K562 (cell line): ENCODE measurements around the gene SLC7A6OS. TPM values are rescaled to one million over a fixed set of nuclear protein-coding genes. Genes with fewer than 3 reads are reported as not detected.

ENCODE experiments used
- ATAC-seq: fragments of 200-7000 bp; cut with Tn5 transposase; 3 replicates; pipeline ENCODE4 v1.9.1; 2020; ENCODE audit warnings: moderate library complexity
- BruUV-seq: library from RNA; stranded (reverse); fragments of 400-500 nt; replicated peaks from 2 replicates; lab custom pipeline; 2021; lab: Mats Ljungman, UMichigan
- CTCF ChIA-PET: fragments of 300-600 bp; formaldehyde crosslinking; extraction: SDS; loops from one replicate; lab custom pipeline; 2021; ENCODE audit warnings: low intra/inter-chr PET ratio; lab: Yijun Ruan, JAX
- POLR2A ChIA-PET: fragments of 300-600, 350-650 bp; sonication (Branson Sonifier 250); formaldehyde crosslinking; extraction: SDS; loops from one replicate; lab custom pipeline; 2021; ENCODE audit warnings: antibody characterized with exemption, inconsistent platforms; lab: Yijun Ruan, JAX
- DNase-seq, 4 experiments: peaks; one replicate each; pipeline versions ENCODE4 v3.0.0 to v3.0.0-alpha.2; 2011 to 2018; ENCODE audit warnings: low spot score in 3 of 4, mixed read lengths in 3 of 4; ENCODE audit errors: extremely low read depth in 1 of 4
- FAIRE-seq: peaks from 2 replicates; lab custom pipeline; 2011; peaks lifted over from hg19 to GRCh38; lab: Jason Lieb, UNC
- H2AFZ ChIP-seq: 2 replicates; pipeline ENCODE4 v1.6.0; 2011; ENCODE audit warnings: low read depth, low read length, control low read depth, inconsistent platforms
- H3K27ac ChIP-seq: fragments of 200-600 bp; 3 replicates; pipeline ENCODE4 v1.8.0; 2011; ENCODE audit warnings: low read depth, mild to moderate bottlenecking, control low read depth, inconsistent platforms, low read length, moderate library complexity, mixed read lengths; ENCODE audit errors: extremely low read depth
- H3K27me3 ChIP-seq, 2 experiments: fragments of 300-600 bp in 1 of 2; 2 replicates in 1 of 2; 3 replicates in 1 of 2; pipeline versions ENCODE4 v1.6.0 to v1.8.0; 2011; ENCODE audit warnings: inconsistent platforms in 2 of 2, low read length in 2 of 2, mild to moderate bottlenecking in 1 of 2, mixed read lengths in 1 of 2, moderate library complexity in 1 of 2; ENCODE audit not compliant: control insufficient read depth in 2 of 2, insufficient read depth in 2 of 2
- H3K36me3 ChIP-seq: fragments of 300-600 bp; 3 replicates; pipeline ENCODE4 v1.8.0; 2011; ENCODE audit warnings: mild to moderate bottlenecking, low read length, inconsistent platforms; ENCODE audit not compliant: control insufficient read depth, insufficient read depth
- H3K4me1 ChIP-seq, 2 experiments: fragments of 200-600 bp in 1 of 2; replicated peaks in 1 of 2; 2 replicates in 1 of 2; 3 replicates in 1 of 2; pipeline versions ENCODE4 v1.5.1 to v1.8.0; 2011; ENCODE audit warnings: inconsistent platforms in 2 of 2, low read length in 2 of 2, mild to moderate bottlenecking in 1 of 2, mixed read lengths in 1 of 2, moderate library complexity in 1 of 2; ENCODE audit not compliant: control insufficient read depth in 2 of 2, insufficient read depth in 2 of 2
- H3K4me2 ChIP-seq: 2 replicates; pipeline ENCODE4 v1.6.1; 2011; ENCODE audit warnings: low read length, control low read depth, inconsistent platforms, mixed read lengths; ENCODE audit not compliant: insufficient read depth
- H3K4me3 ChIP-seq: fragments of 200-600 bp; sonication (generic), shearing (Covaris generic); 2 replicates; pipeline ENCODE4 v1.5.1; 2016; ENCODE audit warnings: control low read depth, inconsistent platforms
- H3K79me2 ChIP-seq: fragments of 200-600 bp; 3 replicates; pipeline ENCODE4 v1.8.0; 2011; ENCODE audit warnings: low read length, inconsistent platforms; ENCODE audit not compliant: control insufficient read depth, insufficient read depth
- H3K9ac ChIP-seq, 2 experiments: 2 replicates each; pipeline versions ENCODE4 v1.6.0 to v1.6.1; 2011; ENCODE audit warnings: low read depth in 2 of 2, low read length in 2 of 2, control low read depth in 1 of 2, inconsistent platforms in 1 of 2, mild to moderate bottlenecking in 1 of 2, mixed read lengths in 1 of 2; ENCODE audit not compliant: insufficient read depth in 1 of 2
- H3K9me1 ChIP-seq: one replicate; pipeline ENCODE4 v1.6.0; 2011; ENCODE audit warnings: inconsistent platforms, mild to moderate bottlenecking, low read length, moderate library complexity; ENCODE audit not compliant: control insufficient read depth, insufficient read depth
- H3K9me3 ChIP-seq: replicated peaks from 2 replicates; pipeline ENCODE4 v1.5.1; 2011; ENCODE audit warnings: low read depth, low read length, inconsistent platforms; ENCODE audit not compliant: control insufficient read depth, insufficient read depth
- H4K20me1 ChIP-seq: replicated peaks from 2 replicates; pipeline ENCODE4 v1.6.1; 2011; ENCODE audit warnings: low read length, inconsistent platforms, mixed read lengths; ENCODE audit not compliant: control insufficient read depth, insufficient read depth
- BRF1 ChIP-seq: IDR thresholded peaks from 3 replicates; pipeline ENCODE4 v1.6.1; 2011; ENCODE audit warnings: borderline replicate concordance, mild to moderate bottlenecking; ENCODE audit not compliant: insufficient read length; ENCODE audit errors: extremely low read depth
- CHD2 ChIP-seq: IDR thresholded peaks from 2 replicates; pipeline ENCODE4 v1.6.1; 2011; ENCODE audit warnings: low read depth, low read length
- CREM ChIP-seq: IDR thresholded peaks from 2 replicates; pipeline ENCODE4 v1.6.1; 2014; ENCODE audit warnings: antibody characterized with exemption, low read depth
- E2F5 ChIP-seq: sonication (generic); formaldehyde crosslinking; IDR thresholded peaks from 2 replicates; pipeline ENCODE4 v1.8.0; 2022; ENCODE audit warnings: mild to moderate bottlenecking, missing genetic modification reagents
- E2F8 ChIP-seq: fragments of 450-650 bp; IDR thresholded peaks from 2 replicates; pipeline ENCODE4 v1.7.1; 2018; ENCODE audit warnings: mild to moderate bottlenecking, low read depth; ENCODE audit not compliant: partially characterized antibody
- FOXA3 ChIP-seq, 2 experiments: fragments of 450-650 bp in 1 of 2; sonication (generic) in 1 of 2; formaldehyde crosslinking; IDR thresholded peaks in 1 of 2; conservative IDR thresholded peaks in 1 of 2; 2 replicates each; pipeline versions ENCODE4 v1.4.0 to v1.8.0; 2020 to 2022; ENCODE audit warnings: mild to moderate bottlenecking in 2 of 2, missing genetic modification reagents in 1 of 2
- GTF2E2 ChIP-seq: fragments of 200-800 bp; sonication (Bioruptor generic); IDR thresholded peaks from 2 replicates; pipeline ENCODE4 v1.6.1; 2016; ENCODE audit warnings: missing genetic modification characterization, missing compliant biosample characterization
- L3MBTL2 ChIP-seq: fragments of 450-650 bp; IDR thresholded peaks from 2 replicates; pipeline ENCODE4 v1.6.1; 2016; ENCODE audit warnings: mild to moderate bottlenecking, moderate library complexity
- MTA2 ChIP-seq: fragments of 450-650 bp; IDR thresholded peaks from 2 replicates; pipeline ENCODE4 v1.6.1; 2016; ENCODE audit warnings: low read depth
- MXI1 ChIP-seq: IDR thresholded peaks from 2 replicates; pipeline ENCODE4 v1.6.1; 2011; ENCODE audit warnings: low read depth, mild to moderate bottlenecking, improper control_type of control experiment, low read length
- NR2C2 ChIP-seq, 2 experiments: fragments of 200-800 bp in 1 of 2; sonication (Bioruptor generic) in 1 of 2; sonication (generic) in 1 of 2; formaldehyde crosslinking in 1 of 2; IDR thresholded peaks; 2 replicates each; pipeline versions ENCODE4 v1.6.1 to v1.8.0; 2016 to 2022; ENCODE audit warnings: mild to moderate bottlenecking in 1 of 2, missing compliant biosample characterization in 1 of 2, missing genetic modification characterization in 1 of 2, missing genetic modification reagents in 1 of 2
- PHB2 ChIP-seq: fragments of 450-650 bp; IDR thresholded peaks from 2 replicates; pipeline ENCODE4 v1.6.1; 2017; ENCODE audit warnings: low read depth
- RBFOX2 ChIP-seq: fragments of 200-400 bp; formaldehyde crosslinking; IDR thresholded peaks from 2 replicates; pipeline ENCODE4 v1.6.1; 2017; ENCODE audit warnings: low read depth, mild to moderate bottlenecking, low read length, moderate library complexity
- SMAD2 ChIP-seq: fragments of 150-350 bp; IDR thresholded peaks from 2 replicates; pipeline ENCODE4 v1.6.1; 2014; ENCODE audit warnings: low read depth, mild to moderate bottlenecking, low read length
- SMARCA5 ChIP-seq: fragments of 450-650 bp; IDR thresholded peaks from 2 replicates; pipeline ENCODE4 v1.6.1; 2016
- XRCC5 ChIP-seq: fragments of 200-400 bp; formaldehyde crosslinking; IDR thresholded peaks from 2 replicates; pipeline ENCODE4 v1.6.1; 2017; ENCODE audit warnings: low read depth, mild to moderate bottlenecking, low read length
- ZNF124 ChIP-seq: sonication (generic); formaldehyde crosslinking; IDR thresholded peaks from 2 replicates; pipeline ENCODE4 v1.8.1; 2022; ENCODE audit warnings: missing genetic modification reagents
- ZNF41 ChIP-seq: fragments of 250-450 bp; sonication (Bioruptor Pico); conservative IDR thresholded peaks from 2 replicates; pipeline ENCODE4 v1.4.0; 2020; ENCODE audit warnings: mild to moderate bottlenecking
- ZSCAN32 ChIP-seq: fragments of 450-650 bp; formaldehyde crosslinking; IDR thresholded peaks from 2 replicates; pipeline ENCODE4 v1.4.0; 2020; ENCODE audit warnings: mild to moderate bottlenecking, moderate library complexity
- WGBS: fragments of 100-300 bp; shearing (Covaris generic); methylation state at CpG from one replicate; pipeline ENCODE4 v1.1.6; 2016; ENCODE audit warnings: low coverage, mixed read lengths; ENCODE audit not compliant: insufficient coverage; ENCODE audit errors: missing lambda C conversion rate; 5-methylcytosine and 5-hydroxymethylcytosine counted together
- in situ Hi-C: fragments of 300-500 bp; cut with MboI; formaldehyde crosslinking; loops from 4 replicates; pipeline ENCODE4 v1.15.0; 2018; ENCODE audit warnings: inconsistent platforms, mixed read lengths
- intact Hi-C: fragments of 100-400 bp; cut with micrococcal nuclease; formaldehyde crosslinking; loops from 2 replicates; pipeline ENCODE4 v1.14.2; 2022
- polyA plus RNA-seq, 8 experiments: library from polyadenylated mRNA; depleted of rRNA in 4 of 8; stranded (reverse) in 5 of 8; unstranded in 3 of 8; fragments of >200 nt; fragmentation: Nextera tagmentation in 2 of 8; fragmentation: Illumina TruSeq in 1 of 8; extraction: Ambion mirVana in 2 of 8; extraction: Trizol in 1 of 8; gene quantifications; 2 replicates each; pipeline versions ENCODE4 v1.2.1 to v1.2.3, GENCODE V29; 2011 to 2014; ENCODE audit warnings: inconsistent platforms in 1 of 8, missing spikeins in 1 of 8
- total RNA-seq, 7 experiments: library from RNA; depleted of rRNA in 6 of 7; stranded (reverse); fragments of >200 nt in 6 of 7; fragmentation: Illumina TruSeq in 2 of 7; extraction: Trizol in 2 of 7; gene quantifications; 2 replicates each; pipeline versions ENCODE4 v1.2.1 to v1.2.3, GENCODE V29; 2011 to 2021; ENCODE audit warnings: low replicate concordance in 1 of 7

The SLC7A6OS gene
- total and polyA plus RNA-seq, 9 of the 15 experiments (the other 6 are each of a cell fraction or from before 2014, with no cell fraction given), result 2.7 to 23.6 (median 17.2) TPM

- no peak overlapping the region for H3K4me2 ChIP-seq
- FAIRE-seq (no peak), DNase-seq (no peak), ATAC-seq (no peak)
- H3K9me3 ChIP-seq, result no peaks in the 10 kb centered on the region
- H3K79me2 ChIP-seq, result peaks cover 69% of the 10 kb centered on the region
- no peaks in the 10 kb centered on the region for H4K20me1 ChIP-seq
- H3K9ac ChIP-seq, result no peak overlapping the region
- in situ Hi-C loops (loop anchor here (10.0 kb wide), 1 partner anchor 318 kb away; the partner anchor contains the start of gene DPEP2), intact Hi-C loops (no loop called here)
- H3K36me3 ChIP-seq, result peaks cover 64% of the 10 kb centered on the region
- 81% methylated on average over 4 of the region's 4 CpGs for WGBS
- TF ChIP-seq ZNF124 (CRISPR knock-in tag), result no peak
- no peak for TF ChIP-seq BRF1
- TF ChIP-seq MTA2, result no peak
- no peak for TF ChIP-seq SMAD2
- TF ChIP-seq SMARCA5, result no peak
- TF ChIP-seq L3MBTL2, result no peak
- TF ChIP-seq E2F8, result no peak
- TF ChIP-seq ZNF41 (CRISPR knock-in tag), result no peak
- no peak for TF ChIP-seq CHD2
- no peak for TF ChIP-seq GTF2E2 (tag)
- TF ChIP-seq MXI1, result no peak
- no peak for TF ChIP-seq XRCC5
- TF ChIP-seq CREM, result no peak
- TF ChIP-seq ZSCAN32 (CRISPR knock-in tag), result no peak
- no peak for TF ChIP-seq NR2C2 (CRISPR knock-in tag; IDR thresholded peaks at IDR 0.05)
- no peak for TF ChIP-seq NR2C2 (tag; IDR thresholded peaks at IDR 0.05)
- no peak for TF ChIP-seq FOXA3 (CRISPR knock-in tag; conservative IDR thresholded peaks at IDR 0.05 in 1 of 2, IDR thresholded peaks at IDR 0.05 in 1 of 2)
- TF ChIP-seq E2F5, result no peak
- no peak for TF ChIP-seq RBFOX2
- no peak for TF ChIP-seq PHB2
- H2AFZ ChIP-seq, result no peak overlapping the region
- no TSS peak for BruUV-seq
- H3K4me3 ChIP-seq, result no peak overlapping the region
- H3K27me3 ChIP-seq, result no peaks in the 10 kb centered on the region
- H3K4me1 ChIP-seq, result peaks cover 14 to 28% of the 10 kb centered on the region in 2 experiments; a peak in 4 of 5 replicates
- POLR2A ChIA-PET, result no interaction called here
- CTCF ChIA-PET, result no interaction called here
- no peak overlapping the region for H3K27ac ChIP-seq
- H3K9me1 ChIP-seq, result no peaks in the 10 kb centered on the region
Measured at GRCh38 chr16:68313116-68313515, 2.4 kb upstream of the SLC7A6OS start.
